ENCODE measurements around the gene RIC8B.
A peak's percentile ranks its signal among the peaks of the same experiment; 100 is the strongest.

RIC8B gene

DNA sequence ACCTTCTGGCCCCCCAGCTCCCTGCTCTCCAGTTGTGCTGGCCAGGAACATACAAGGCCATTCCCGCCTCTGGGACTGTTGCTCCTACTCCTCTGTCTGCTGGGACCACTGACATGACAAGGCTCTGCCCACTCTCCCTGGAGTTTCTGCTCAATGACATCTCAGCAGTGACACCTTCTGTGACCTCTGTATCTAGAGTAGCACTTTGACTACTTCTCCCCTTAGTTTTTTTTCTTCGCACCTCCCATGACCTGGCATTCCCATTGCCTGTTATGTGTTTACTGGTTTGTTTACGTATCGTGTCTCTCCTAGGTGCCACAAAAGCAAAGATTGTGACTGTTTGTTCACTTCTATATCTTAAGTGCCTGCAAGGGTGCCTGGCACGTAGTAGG, 141.1 kb downstream of the RIC8B start:
- H3K18ac ChIP-seq (ENCODE audit: low read depth in 1 of 2, low read length in 2 of 2) = no peak overlapping the region
- no peak overlapping the region for H2BK5ac ChIP-seq (ENCODE audit: low read depth, low read length, poor library complexity, severe bottlenecking)
- no peak overlapping the region for H3K23ac ChIP-seq (ENCODE audit: low read length in 2 of 2)
- no peaks in the 10 kb centered on the region for H3K79me1 ChIP-seq (replicated peaks; ENCODE audit: low read length, poor library complexity, severe bottlenecking)
- H2AFZ ChIP-seq (ENCODE audit: low read depth, low read length) = no peak overlapping the region
- H3K9me3 ChIP-seq (ENCODE audit: control insufficient read depth, low read length) = no peaks in the 10 kb centered on the region
- no peak overlapping the region for H3K4me3 ChIP-seq (ENCODE audit: insufficient read depth in 1 of 2, low read depth in 1 of 2, low read length in 2 of 2)
- no peak overlapping the region for H4K8ac ChIP-seq (ENCODE audit: low read length)
- H2AK5ac ChIP-seq (ENCODE audit: low read length, severe bottlenecking) = no peak overlapping the region
- no peak overlapping the region for H2BK15ac ChIP-seq (ENCODE audit: low read depth, poor library complexity, severe bottlenecking)
- H3K36me3 ChIP-seq (ENCODE audit: control insufficient read depth in 1 of 2, insufficient read depth in 2 of 2, low read depth in 1 of 2, low read length in 2 of 2) = no peaks in the 10 kb centered on the region
- H4K91ac ChIP-seq (ENCODE audit: low read length) = no peak overlapping the region
- no peak overlapping the region for H2BK12ac ChIP-seq (ENCODE audit: low read length in 2 of 2)
- H3K4me2 ChIP-seq (ENCODE audit: low read length, poor library complexity, severe bottlenecking) = no peak overlapping the region
- H3K4ac ChIP-seq (ENCODE audit: low read depth in 1 of 2, low read length in 2 of 2) = no peak overlapping the region
- H2BK120ac ChIP-seq (ENCODE audit: low read depth, low read length) = no peak overlapping the region
- WGBS = 87% methylated on average over 4 of the region's 5 CpGs
- no peaks in the 10 kb centered on the region for H3K4me1 ChIP-seq (ENCODE audit: control insufficient read depth, insufficient read depth, low read depth, low read length)
- no peak overlapping the region for H3K27ac ChIP-seq (ENCODE audit: low read length, poor library complexity, severe bottlenecking)
- no peak overlapping the region for H3K9ac ChIP-seq (ENCODE audit: low read length)
- peaks cover 0 to 2% of the 10 kb centered on the region in 2 experiments for H3K27me3 ChIP-seq (ENCODE audit: control insufficient read depth in 1 of 2, insufficient read depth in 1 of 2, low read length in 2 of 2)
- no peak overlapping the region for H3K14ac ChIP-seq (ENCODE audit: low read length in 2 of 2)
- no peak for DNase-seq

DNA sequence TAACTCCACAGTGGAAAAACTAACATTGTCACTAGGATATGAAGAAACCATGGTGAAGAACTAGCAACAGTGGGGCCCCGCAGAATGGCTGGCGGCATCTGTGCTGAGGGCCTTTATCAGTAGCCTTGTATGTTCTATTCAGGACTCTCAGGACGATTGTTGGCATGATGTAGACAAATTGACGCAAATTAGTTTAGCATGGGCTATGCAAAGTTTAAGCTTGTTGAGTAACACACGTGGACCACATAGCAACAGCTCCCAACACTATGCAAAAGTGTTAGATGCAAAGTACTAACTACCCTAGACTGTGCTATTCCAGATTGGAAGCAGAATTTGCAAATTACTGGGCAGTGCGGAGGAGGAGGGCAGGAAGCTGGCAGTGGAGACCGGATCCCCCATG, 143.0 kb downstream of the RIC8B start:
- Histone ChIP-seq H3K9ac (ENCODE audit: low read length) (no peak overlapping the region), H2BK12ac (ENCODE audit: low read length in 2 of 2) (no peak overlapping the region), H3K18ac (ENCODE audit: low read depth in 1 of 2, low read length in 2 of 2) (no peak overlapping the region), H3K9me3 (ENCODE audit: control insufficient read depth, low read length) (no peaks in the 10 kb centered on the region), H3K4me1 (ENCODE audit: control insufficient read depth, insufficient read depth, low read depth, low read length) (no peaks in the 10 kb centered on the region), H2BK120ac (ENCODE audit: low read depth, low read length) (no peak overlapping the region), H3K14ac (ENCODE audit: low read length in 2 of 2) (no peak overlapping the region), H3K4me2 (ENCODE audit: low read length, poor library complexity, severe bottlenecking) (no peak overlapping the region), H2BK5ac (ENCODE audit: low read depth, low read length, poor library complexity, severe bottlenecking) (no peak overlapping the region), H3K4me3 (ENCODE audit: insufficient read depth in 1 of 2, low read depth in 1 of 2, low read length in 2 of 2) (no peak overlapping the region), H2AK5ac (ENCODE audit: low read length, severe bottlenecking) (no peak overlapping the region), H3K27ac (ENCODE audit: low read length, poor library complexity, severe bottlenecking) (no peak overlapping the region), H2BK15ac (ENCODE audit: low read depth, poor library complexity, severe bottlenecking) (no peak overlapping the region), H3K4ac (ENCODE audit: low read depth in 1 of 2, low read length in 2 of 2) (no peak overlapping the region), H4K8ac (ENCODE audit: low read length) (no peak overlapping the region), H3K79me1 (replicated peaks; ENCODE audit: low read length, poor library complexity, severe bottlenecking) (no peaks in the 10 kb centered on the region), H3K36me3 (ENCODE audit: control insufficient read depth in 1 of 2, insufficient read depth in 2 of 2, low read depth in 1 of 2, low read length in 2 of 2) (no peaks in the 10 kb centered on the region), H3K23ac (ENCODE audit: low read length in 2 of 2) (no peak overlapping the region), H4K91ac (ENCODE audit: low read length) (no peak overlapping the region), H2AFZ (ENCODE audit: low read depth, low read length) (no peak overlapping the region), H3K27me3 (ENCODE audit: control insufficient read depth in 1 of 2, insufficient read depth in 1 of 2, low read length in 2 of 2) (peaks cover 7 to 9% of the 10 kb centered on the region in 2 experiments)
- no peak for DNase-seq
- 68% methylated on average over 7 of the region's 7 CpGs for WGBS

DNA sequence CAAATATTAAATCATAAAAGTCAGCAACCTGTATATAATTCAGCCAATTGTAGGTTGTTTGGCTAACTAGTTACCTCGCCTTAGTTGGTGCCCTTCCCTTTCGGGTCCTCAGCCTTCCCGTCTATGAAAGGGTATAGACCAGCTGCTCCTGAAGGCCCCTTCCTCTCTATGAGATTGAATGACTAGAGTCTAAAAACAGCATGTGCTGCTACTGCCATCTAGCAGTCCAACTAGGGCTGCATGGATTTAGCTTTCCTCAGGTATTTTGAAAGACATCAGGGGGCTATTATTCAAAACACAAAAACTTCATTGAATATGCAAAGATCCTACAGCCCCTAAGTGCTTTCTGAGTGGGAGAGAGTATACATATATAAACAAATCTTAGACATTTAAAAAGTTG, 144.3 kb downstream of the RIC8B start:
- no peaks in the 10 kb centered on the region for H3K4me1 ChIP-seq (ENCODE audit: control insufficient read depth, insufficient read depth, low read depth, low read length)
- no peak overlapping the region for H2BK15ac ChIP-seq (ENCODE audit: low read depth, poor library complexity, severe bottlenecking)
- no peak overlapping the region for H3K23ac ChIP-seq (ENCODE audit: low read length in 2 of 2)
- no peak overlapping the region for H2AFZ ChIP-seq (ENCODE audit: low read depth, low read length)
- 13% methylated on average over 3 of the region's 3 CpGs for WGBS
- no peak overlapping the region for H3K9ac ChIP-seq (ENCODE audit: low read length)
- H2BK120ac ChIP-seq (ENCODE audit: low read depth, low read length) = no peak overlapping the region
- H3K4me3 ChIP-seq (ENCODE audit: insufficient read depth in 1 of 2, low read depth in 1 of 2, low read length in 2 of 2) = no peak overlapping the region
- no peak overlapping the region for H3K14ac ChIP-seq (ENCODE audit: low read length in 2 of 2)
- H2BK12ac ChIP-seq (ENCODE audit: low read length in 2 of 2) = no peak overlapping the region
- H3K4ac ChIP-seq (ENCODE audit: low read depth in 1 of 2, low read length in 2 of 2) = no peak overlapping the region
- H3K4me2 ChIP-seq (ENCODE audit: low read length, poor library complexity, severe bottlenecking) = no peak overlapping the region
- DNase-seq = peak; percentile 28
- no peaks in the 10 kb centered on the region for H3K79me1 ChIP-seq (replicated peaks; ENCODE audit: low read length, poor library complexity, severe bottlenecking)
- H3K27me3 ChIP-seq (ENCODE audit: control insufficient read depth in 1 of 2, insufficient read depth in 1 of 2, low read length in 2 of 2) = peaks cover 5 to 9% of the 10 kb centered on the region in 2 experiments
- H3K18ac ChIP-seq (ENCODE audit: low read depth in 1 of 2, low read length in 2 of 2) = no peak overlapping the region
- H3K27ac ChIP-seq (ENCODE audit: low read length, poor library complexity, severe bottlenecking) = no peak overlapping the region
- H2BK5ac ChIP-seq (ENCODE audit: low read depth, low read length, poor library complexity, severe bottlenecking) = no peak overlapping the region
- no peak overlapping the region for H4K8ac ChIP-seq (ENCODE audit: low read length)
- H3K9me3 ChIP-seq (ENCODE audit: control insufficient read depth, low read length) = no peaks in the 10 kb centered on the region
- H4K91ac ChIP-seq (ENCODE audit: low read length) = no peak overlapping the region
- no peak overlapping the region for H2AK5ac ChIP-seq (ENCODE audit: low read length, severe bottlenecking)
- no peaks in the 10 kb centered on the region for H3K36me3 ChIP-seq (ENCODE audit: control insufficient read depth in 1 of 2, insufficient read depth in 2 of 2, low read depth in 1 of 2, low read length in 2 of 2)

DNA sequence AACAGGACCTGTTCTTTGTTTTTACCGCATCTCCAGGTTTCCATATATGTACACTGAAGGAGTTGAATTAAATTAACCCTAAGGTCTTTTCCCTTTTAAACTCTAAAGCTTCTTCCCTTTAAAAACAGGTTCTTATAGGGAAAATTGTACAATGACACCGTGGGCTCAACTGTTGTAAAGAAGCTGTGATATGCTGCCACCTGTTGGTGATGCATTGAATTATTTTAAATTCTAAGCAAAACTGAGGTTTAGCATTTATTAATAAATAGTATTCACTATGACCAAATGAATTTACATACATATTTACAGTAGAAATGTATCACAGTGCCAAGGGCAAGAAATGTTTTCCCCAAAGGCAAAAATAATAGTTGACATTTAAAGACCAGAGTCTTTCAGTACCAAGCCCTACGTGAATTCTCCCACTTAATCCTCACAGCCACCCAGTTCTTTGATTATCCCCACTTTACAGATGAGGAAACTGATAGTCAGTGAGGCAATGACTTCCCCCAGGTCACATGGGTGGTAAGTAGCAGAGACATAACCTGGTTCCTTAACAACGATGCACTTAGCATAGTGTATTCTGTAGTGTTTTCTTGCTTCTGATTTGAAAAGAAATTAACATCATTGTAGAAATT, 145.5 kb downstream of the RIC8B start:
- H2AFZ ChIP-seq (ENCODE audit: low read depth, low read length) = no peak overlapping the region
- H3K9me3 ChIP-seq (ENCODE audit: control insufficient read depth, low read length) = no peaks in the 10 kb centered on the region
- 100% methylated on average over 1 of the region's 4 CpGs for WGBS
- H3K79me1 ChIP-seq (replicated peaks; ENCODE audit: low read length, poor library complexity, severe bottlenecking) = no peaks in the 10 kb centered on the region
- H3K4me2 ChIP-seq (ENCODE audit: low read length, poor library complexity, severe bottlenecking) = no peak overlapping the region
- no peak overlapping the region for H3K18ac ChIP-seq (ENCODE audit: low read depth in 1 of 2, low read length in 2 of 2)
- H3K4me3 ChIP-seq (ENCODE audit: insufficient read depth in 1 of 2, low read depth in 1 of 2, low read length in 2 of 2) = no peak overlapping the region
- peaks cover 5 to 9% of the 10 kb centered on the region in 2 experiments for H3K27me3 ChIP-seq (ENCODE audit: control insufficient read depth in 1 of 2, insufficient read depth in 1 of 2, low read length in 2 of 2)
- H4K8ac ChIP-seq (ENCODE audit: low read length) = no peak overlapping the region
- H2AK5ac ChIP-seq (ENCODE audit: low read length, severe bottlenecking) = no peak overlapping the region
- no peak overlapping the region for H3K27ac ChIP-seq (ENCODE audit: low read length, poor library complexity, severe bottlenecking)
- no peaks in the 10 kb centered on the region for H3K4me1 ChIP-seq (ENCODE audit: control insufficient read depth, insufficient read depth, low read depth, low read length)
- H3K4ac ChIP-seq (ENCODE audit: low read depth in 1 of 2, low read length in 2 of 2) = no peak overlapping the region
- no peak overlapping the region for H2BK12ac ChIP-seq (ENCODE audit: low read length in 2 of 2)
- peak; percentile 58 for DNase-seq
- no peak overlapping the region for H3K14ac ChIP-seq (ENCODE audit: low read length in 2 of 2)
- no peak overlapping the region for H2BK120ac ChIP-seq (ENCODE audit: low read depth, low read length)
- H3K23ac ChIP-seq (ENCODE audit: low read length in 2 of 2) = no peak overlapping the region
- no peaks in the 10 kb centered on the region for H3K36me3 ChIP-seq (ENCODE audit: control insufficient read depth in 1 of 2, insufficient read depth in 2 of 2, low read depth in 1 of 2, low read length in 2 of 2)
- no peak overlapping the region for H2BK5ac ChIP-seq (ENCODE audit: low read depth, low read length, poor library complexity, severe bottlenecking)
- H4K91ac ChIP-seq (ENCODE audit: low read length) = no peak overlapping the region
- no peak overlapping the region for H3K9ac ChIP-seq (ENCODE audit: low read length)
- no peak overlapping the region for H2BK15ac ChIP-seq (ENCODE audit: low read depth, poor library complexity, severe bottlenecking)

Data from mesenchymal stem cell (in vitro differentiated cells and primary cell).